Stimulated activated CD4-positive, alpha-beta T cell treated with anti-CD3 and anti-CD28 coated beads, Interleukin-2, amount 100 ng/mL, for 4 hours (primary cell): ENCODE data around the gene LRIG1.

Experiments
- DNase-seq: peaks from one replicate; pipeline ENCODE4 v3.0.0-alpha.2; 2020; ENCODE audit warnings: low read depth

Gene LRIG1

GRCh38 chr3:66383998-66384745 is 116.7 kb downstream of the LRIG1 start:
- DNase-seq = no peak

- no peak for DNase-seq
Observed at GRCh38 chr3:66383023-66383422, 117.8 kb downstream of the LRIG1 start.

- DNase-seq = no peak
Observed at GRCh38 chr3:66382142-66382541, 118.7 kb downstream of the LRIG1 start.

GRCh38 chr3:66381626-66382025 is 119.2 kb downstream of the LRIG1 start:
- DNase-seq = no peak

GRCh38 chr3:66380200-66380932 is 120.5 kb downstream of the LRIG1 start:
- no peak for DNase-seq

GRCh38 chr3:66379565-66379964 is 121.3 kb downstream of the LRIG1 start:
- no peak for DNase-seq

- no peak for DNase-seq
Observed at GRCh38 chr3:66378256-66378655, 122.6 kb downstream of the LRIG1 start.

GRCh38 chr3:66377800-66378199 is 123.0 kb downstream of the LRIG1 start:
- no peak for DNase-seq

- DNase-seq = no peak
Observed at GRCh38 chr3:66376568-66376967, 124.3 kb downstream of the LRIG1 start.

- no peak for DNase-seq
Observed at GRCh38 chr3:66372681-66373350, 128.0 kb downstream of the LRIG1 start.

- no peak for DNase-seq
Observed at GRCh38 chr3:66371432-66371831, 129.4 kb downstream of the LRIG1 start.

- no peak for DNase-seq
Observed at GRCh38 chr3:66370179-66370578, 130.6 kb downstream of the LRIG1 start.

GRCh38 chr3:66367979-66368378 is 132.8 kb downstream of the LRIG1 start:
- no peak for DNase-seq

- no peak for DNase-seq
Observed at GRCh38 chr3:66366747-66367146, 134.1 kb downstream of the LRIG1 start.

- DNase-seq = no peak
Observed at GRCh38 chr3:66365080-66365479, 135.7 kb downstream of the LRIG1 start.

GRCh38 chr3:66363148-66363547 is 137.7 kb downstream of the LRIG1 start:
- no peak for DNase-seq

GRCh38 chr3:66362541-66362941 is 138.3 kb downstream of the LRIG1 start:
- DNase-seq = no peak

GRCh38 chr3:66361356-66361755 is 139.5 kb downstream of the LRIG1 start:
- DNase-seq = no peak

- DNase-seq = no peak
Observed at GRCh38 chr3:66355997-66356396, 144.8 kb downstream of the LRIG1 start.

GRCh38 chr3:66355394-66355793 is 145.4 kb downstream of the LRIG1 start:
- no peak for DNase-seq

GRCh38 chr3:66354001-66354400 is 146.8 kb downstream of the LRIG1 start:
- no peak for DNase-seq

GRCh38 chr3:66353530-66353929 is 147.3 kb downstream of the LRIG1 start:
- DNase-seq = no peak

- no peak for DNase-seq
Observed at GRCh38 chr3:66353039-66353438, 147.8 kb downstream of the LRIG1 start.
